H9 (cell line): Measurements from ENCODE around the gene ALDH3A2. TPM values are rescaled to one million over a fixed set of nuclear protein-coding genes. Genes with fewer than 3 reads are reported as not detected.

Experiments used
- DNase-seq: peaks from one replicate; pipeline ENCODE4 v3.0.0-alpha.2; 2017
- H2AFZ ChIP-seq: one replicate; pipeline ENCODE4 v1.6.1; 2013; ENCODE audit warnings: mild to moderate bottlenecking, low read length, control low read depth, moderate library complexity
- H2AK5ac ChIP-seq: 2 replicates; pipeline ENCODE4 v1.6.1; 2013; ENCODE audit warnings: low read length, control low read depth, mixed read lengths; ENCODE audit not compliant: insufficient read length
- H2BK120ac ChIP-seq: one replicate; pipeline ENCODE4 v1.6.1; 2013; ENCODE audit warnings: low read depth, mild to moderate bottlenecking, low read length, control low read depth, inconsistent platforms; ENCODE audit not compliant: poor library complexity, severe bottlenecking
- H2BK12ac ChIP-seq: 2 replicates; pipeline ENCODE4 v1.6.1; 2013; ENCODE audit warnings: low read length, control low read depth, mixed read lengths, low read depth; ENCODE audit not compliant: insufficient read length
- H2BK15ac ChIP-seq: 2 replicates; pipeline ENCODE4 v1.6.1; 2013; ENCODE audit warnings: low read depth, low read length, control low read depth
- H2BK20ac ChIP-seq: one replicate; pipeline ENCODE4 v1.6.1; 2013; ENCODE audit warnings: low read depth, mild to moderate bottlenecking, low read length, control low read depth, inconsistent platforms; ENCODE audit not compliant: poor library complexity, severe bottlenecking
- H2BK5ac ChIP-seq: 2 replicates; pipeline ENCODE4 v1.6.1; 2013; ENCODE audit warnings: low read length, control low read depth, mixed read lengths; ENCODE audit not compliant: insufficient read length
- H3K14ac ChIP-seq: 2 replicates; pipeline ENCODE4 v1.6.1; 2013; ENCODE audit warnings: low read length, control low read depth; ENCODE audit not compliant: insufficient read depth
- H3K18ac ChIP-seq: 2 replicates; pipeline ENCODE4 v1.6.1; 2013; ENCODE audit warnings: low read depth, mild to moderate bottlenecking, mixed read lengths, low read length, control low read depth; ENCODE audit not compliant: insufficient read length
- H3K23ac ChIP-seq: 2 replicates; pipeline ENCODE4 v1.6.1; 2013; ENCODE audit warnings: low read length, control low read depth, mixed read lengths, low read depth; ENCODE audit not compliant: insufficient read length
- H3K23me2 ChIP-seq: 2 replicates; pipeline ENCODE4 v1.6.1; 2013; ENCODE audit warnings: low read depth, mild to moderate bottlenecking, mixed read lengths, low read length, control low read depth; ENCODE audit not compliant: insufficient read length, poor library complexity, severe bottlenecking
- H3K27ac ChIP-seq: 2 replicates; pipeline ENCODE4 v1.5.1; 2013; ENCODE audit warnings: low read length, control low read depth, mixed read lengths, low read depth; ENCODE audit not compliant: insufficient read length
- H3K27me3 ChIP-seq: 2 replicates; pipeline ENCODE4 v1.6.1; 2013; ENCODE audit warnings: low read length, control low read depth, inconsistent platforms; ENCODE audit not compliant: insufficient read depth
- H3K4ac ChIP-seq: 2 replicates; pipeline ENCODE4 v1.6.1; 2013; ENCODE audit warnings: low read depth, mild to moderate bottlenecking, control low read depth, inconsistent platforms, low read length, moderate library complexity
- H3K4me1 ChIP-seq: 2 replicates; pipeline ENCODE4 v1.6.1; 2013; ENCODE audit warnings: low read length, control low read depth, inconsistent platforms; ENCODE audit not compliant: insufficient read depth
- H3K4me2 ChIP-seq: 2 replicates; pipeline ENCODE4 v1.6.1; 2013; ENCODE audit warnings: low read length, control low read depth, mixed read lengths; ENCODE audit not compliant: insufficient read length, insufficient read depth
- H3K56ac ChIP-seq: 2 replicates; pipeline ENCODE4 v1.6.1; 2013; ENCODE audit warnings: low read depth, mild to moderate bottlenecking, mixed read lengths, low read length, control low read depth; ENCODE audit not compliant: insufficient read length
- H3K79me1 ChIP-seq: 2 replicates; pipeline ENCODE4 v1.6.1; 2013; ENCODE audit warnings: low read depth, mild to moderate bottlenecking, moderate library complexity, low read length, control low read depth, inconsistent platforms; ENCODE audit not compliant: insufficient read depth, poor library complexity, severe bottlenecking
- H3K79me2 ChIP-seq: 2 replicates; pipeline ENCODE4 v1.6.1; 2013; ENCODE audit warnings: low read length, control low read depth, inconsistent platforms; ENCODE audit not compliant: insufficient read depth
- H3K9ac ChIP-seq: 2 replicates; pipeline ENCODE4 v1.6.1; 2013; ENCODE audit warnings: low read length, control low read depth, mixed read lengths; ENCODE audit not compliant: insufficient read length; ENCODE audit errors: extremely low read depth
- H3K9me3 ChIP-seq: one replicate; pipeline ENCODE4 v1.6.1; 2013; ENCODE audit warnings: low read depth, low read length, inconsistent platforms; ENCODE audit not compliant: control insufficient read depth
- H3T11ph ChIP-seq: one replicate; pipeline ENCODE4 v1.6.1; 2013; ENCODE audit warnings: mild to moderate bottlenecking, low read length, control low read depth, inconsistent platforms
- H4K20me1 ChIP-seq: one replicate; pipeline ENCODE4 v1.6.1; 2013; ENCODE audit not compliant: control insufficient read depth, insufficient read length, insufficient read depth
- H4K5ac ChIP-seq: 2 replicates; pipeline ENCODE4 v1.6.1; 2013; ENCODE audit warnings: low read depth, mild to moderate bottlenecking, mixed read lengths, low read length, control low read depth; ENCODE audit not compliant: insufficient read length
- H4K8ac ChIP-seq: replicated peaks from 2 replicates; pipeline ENCODE4 v1.6.1; 2013; ENCODE audit warnings: low read length, control low read depth, mixed read lengths, low read depth; ENCODE audit not compliant: insufficient read length
- H4K91ac ChIP-seq: 2 replicates; pipeline ENCODE4 v1.6.1; 2013; ENCODE audit warnings: low read depth, mild to moderate bottlenecking, moderate library complexity, mixed read lengths, low read length, control low read depth; ENCODE audit not compliant: insufficient read length
- H3K27ac Mint-ChIP-seq, 3 experiments: 2 replicates in 2 of 3; 3 replicates in 1 of 3; pipeline ENCODE4 v1.8.0; 2020 to 2021; ENCODE audit warnings: mixed read lengths in 3 of 3, mild to moderate bottlenecking in 1 of 3, moderate library complexity in 1 of 3
- H3K27me3 Mint-ChIP-seq: 2 replicates; pipeline ENCODE4 v1.8.0; 2021; ENCODE audit warnings: low read depth, mild to moderate bottlenecking, moderate library complexity, mixed read lengths
- H3K36me3 Mint-ChIP-seq, 3 experiments: 2 replicates in 2 of 3; 3 replicates in 1 of 3; pipeline ENCODE4 v1.8.0; 2020 to 2021; ENCODE audit warnings: low read depth in 3 of 3, mixed read lengths in 3 of 3; ENCODE audit not compliant: insufficient read depth in 1 of 3
- H3K4me1 Mint-ChIP-seq, 2 experiments: 2 replicates each; pipeline ENCODE4 v1.8.0; 2020; ENCODE audit warnings: mixed read lengths in 2 of 2
- H3K4me3 Mint-ChIP-seq, 2 experiments: 2 replicates in 1 of 2; 3 replicates in 1 of 2; pipeline ENCODE4 v1.8.0; 2020 to 2021; ENCODE audit warnings: mild to moderate bottlenecking in 2 of 2, mixed read lengths in 2 of 2, moderate library complexity in 1 of 2
- H3K9me3 Mint-ChIP-seq, 2 experiments: 2 replicates in 1 of 2; 3 replicates in 1 of 2; pipeline ENCODE4 v1.8.0; 2020; ENCODE audit warnings: mild to moderate bottlenecking in 2 of 2, mixed read lengths in 2 of 2, moderate library complexity in 1 of 2
- WGBS: extraction: QIAGEN DNeasy Blood & Tissue Kit; methylation state at CpG from one replicate; pipeline ENCODE4 v1.1.7; 2013; ENCODE audit warnings: missing lambda C conversion rate, low lambda C conversion rate, mixed read lengths; ENCODE audit not compliant: insufficient read length; ENCODE audit errors: extremely low coverage; 5-methylcytosine and 5-hydroxymethylcytosine counted together
- total RNA-seq: library from RNA; stranded (reverse); gene quantifications from 2 replicates; pipeline ENCODE4 v1.2.1, GENCODE V29; 2021
- TF ChIP-seq, protein P1 (sequence below): fragments of 200-600 bp; sonication (generic); conservative IDR thresholded peaks from 3 replicates; pipeline ENCODE4 v1.8.0; 2021; ENCODE audit warnings: antibody characterized with exemption, mild to moderate bottlenecking

Gene ALDH3A2
- total RNA-seq, 1 experiment from 2014 or later, result 100 TPM

DNA sequence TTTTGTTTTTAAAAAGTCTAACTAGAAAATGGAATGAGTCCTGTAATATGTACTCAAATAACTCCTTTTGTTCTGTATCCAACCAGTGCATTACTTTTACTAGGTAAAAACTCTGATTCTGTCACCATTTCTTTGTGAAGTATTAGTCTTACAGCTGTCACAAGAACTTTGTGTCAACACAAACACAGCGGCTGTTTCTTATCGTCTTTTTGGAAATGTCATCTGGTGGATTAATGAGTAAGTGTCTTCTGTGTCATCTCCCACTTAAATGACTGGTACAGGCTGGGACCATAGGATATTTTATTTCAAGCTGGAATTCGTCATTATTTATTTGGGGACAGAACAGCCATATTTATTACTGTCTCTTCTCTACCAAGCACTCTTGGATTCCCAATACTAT lies 19.1 kb upstream of the ALDH3A2 start:
- Mint-ChIP-seq H3K4me1 (no peaks in the 10 kb centered on the region), H3K4me3 (no peak overlapping the region), H3K36me3 (no peaks in the 10 kb centered on the region), H3K27ac (no peak overlapping the region), H3K9me3 (peaks cover 2% of the 10 kb centered on the region in 2 experiments; a peak in 3 of 5 replicates), H3K27me3 (no peaks in the 10 kb centered on the region; the same call in 1 of the 2 replicates)
- Histone ChIP-seq H3K56ac (no peak overlapping the region), H3K79me1 (no peaks in the 10 kb centered on the region), H3K23ac (no peak overlapping the region), H2BK20ac (no peak overlapping the region), H3K4me2 (no peak overlapping the region), H3K79me2 (no peaks in the 10 kb centered on the region), H2BK5ac (no peak overlapping the region), H2BK12ac (no peak overlapping the region), H2BK15ac (no peak overlapping the region), H3K27me3 (no peaks in the 10 kb centered on the region), H3K18ac (no peak overlapping the region), H4K5ac (no peak overlapping the region), H2BK120ac (no peak overlapping the region), H3K4me1 (no peaks in the 10 kb centered on the region), H3K27ac (no peak overlapping the region), H3K9ac (no peak overlapping the region), H4K20me1 (no peaks in the 10 kb centered on the region), H3T11ph (no peak overlapping the region), H3K23me2 (no peaks in the 10 kb centered on the region), H4K8ac (no peak overlapping the region), H2AK5ac (no peak overlapping the region), H2AFZ (no peak overlapping the region), H4K91ac (no peak overlapping the region), H3K9me3 (no peaks in the 10 kb centered on the region), H3K4ac (no peak overlapping the region), H3K14ac (no peak overlapping the region)
- no peak for DNase-seq
- no CpG with 5 or more reads among the region's 3 CpGs for WGBS
- TF ChIP-seq, protein P1, sequence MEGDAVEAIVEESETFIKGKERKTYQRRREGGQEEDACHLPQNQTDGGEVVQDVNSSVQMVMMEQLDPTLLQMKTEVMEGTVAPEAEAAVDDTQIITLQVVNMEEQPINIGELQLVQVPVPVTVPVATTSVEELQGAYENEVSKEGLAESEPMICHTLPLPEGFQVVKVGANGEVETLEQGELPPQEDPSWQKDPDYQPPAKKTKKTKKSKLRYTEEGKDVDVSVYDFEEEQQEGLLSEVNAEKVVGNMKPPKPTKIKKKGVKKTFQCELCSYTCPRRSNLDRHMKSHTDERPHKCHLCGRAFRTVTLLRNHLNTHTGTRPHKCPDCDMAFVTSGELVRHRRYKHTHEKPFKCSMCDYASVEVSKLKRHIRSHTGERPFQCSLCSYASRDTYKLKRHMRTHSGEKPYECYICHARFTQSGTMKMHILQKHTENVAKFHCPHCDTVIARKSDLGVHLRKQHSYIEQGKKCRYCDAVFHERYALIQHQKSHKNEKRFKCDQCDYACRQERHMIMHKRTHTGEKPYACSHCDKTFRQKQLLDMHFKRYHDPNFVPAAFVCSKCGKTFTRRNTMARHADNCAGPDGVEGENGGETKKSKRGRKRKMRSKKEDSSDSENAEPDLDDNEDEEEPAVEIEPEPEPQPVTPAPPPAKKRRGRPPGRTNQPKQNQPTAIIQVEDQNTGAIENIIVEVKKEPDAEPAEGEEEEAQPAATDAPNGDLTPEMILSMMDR, result no peak
